Cardiac fibroblast (primary cell): ENCODE results near the gene DMRTB1.

Experiments
- DNase-seq, 2 donors: peaks; one replicate each; pipeline versions ENCODE4 v3.0.0 to v3.0.0-alpha.2; 2010; ENCODE audit warnings: low read depth in 2 of 2
- H3K4me3 ChIP-seq, 2 donors: replicated peaks in 1 of 2; 1 replicate in 1 of 2; 2 replicates in 1 of 2; pipeline ENCODE4 v1.5.1; 2011; ENCODE audit warnings: low read depth in 2 of 2, low read length in 2 of 2, mild to moderate bottlenecking in 2 of 2, moderate library complexity in 1 of 2
- CTCF ChIP-seq: IDR thresholded peaks from one replicate; pipeline ENCODE4 v1.5.1; 2011; ENCODE audit warnings: low read depth, mild to moderate bottlenecking, low read length, inconsistent platforms

Gene DMRTB1

DNA sequence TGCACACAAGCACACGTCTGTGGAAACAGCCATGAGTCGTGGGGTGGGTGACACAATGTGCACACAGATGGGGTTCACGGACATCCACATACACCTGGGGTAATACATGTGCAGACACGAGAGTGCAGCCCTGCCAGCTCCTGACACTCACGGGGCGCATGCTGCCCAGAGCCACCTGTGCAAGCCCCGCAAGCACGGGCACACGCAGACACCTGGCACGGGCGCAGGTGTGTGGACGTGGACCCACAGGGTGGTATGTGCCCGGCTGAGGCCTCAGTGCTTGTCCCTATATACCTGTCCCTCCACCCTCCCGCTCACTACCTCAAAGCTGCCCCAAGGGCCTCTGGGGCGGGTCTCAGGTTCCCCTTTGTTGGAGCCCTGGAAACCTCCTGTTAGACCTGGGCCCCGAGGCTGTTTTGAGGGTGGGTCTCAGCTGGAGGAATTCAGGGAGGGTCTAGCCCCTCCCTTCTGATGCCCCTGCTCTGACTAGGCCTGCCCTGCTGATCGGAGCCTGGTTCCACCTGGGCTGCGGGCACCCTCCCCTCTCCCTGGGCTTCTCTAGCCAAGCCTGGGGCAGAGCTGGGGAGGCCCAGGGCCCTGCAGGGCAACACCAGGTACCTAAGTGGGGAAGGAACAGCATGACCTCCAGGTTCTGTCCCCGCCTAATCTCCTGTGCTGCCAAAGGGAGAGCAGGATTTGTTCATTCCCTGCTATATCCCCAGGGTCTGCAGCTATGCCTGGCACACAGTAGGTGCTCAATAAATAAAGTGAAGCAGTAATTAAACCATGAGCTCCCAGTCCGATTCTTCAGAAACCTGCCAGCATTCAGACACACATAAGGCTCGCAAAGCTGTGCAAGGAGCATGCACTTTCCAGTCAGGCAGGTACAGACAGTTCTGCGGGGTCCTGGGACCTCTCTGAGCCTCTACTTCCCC is 49.1 kb downstream of the DMRTB1 start:
- no peak overlapping the region for H3K4me3 ChIP-seq
- DNase-seq = no peak
- TF ChIP-seq CTCF = no peak

DNA sequence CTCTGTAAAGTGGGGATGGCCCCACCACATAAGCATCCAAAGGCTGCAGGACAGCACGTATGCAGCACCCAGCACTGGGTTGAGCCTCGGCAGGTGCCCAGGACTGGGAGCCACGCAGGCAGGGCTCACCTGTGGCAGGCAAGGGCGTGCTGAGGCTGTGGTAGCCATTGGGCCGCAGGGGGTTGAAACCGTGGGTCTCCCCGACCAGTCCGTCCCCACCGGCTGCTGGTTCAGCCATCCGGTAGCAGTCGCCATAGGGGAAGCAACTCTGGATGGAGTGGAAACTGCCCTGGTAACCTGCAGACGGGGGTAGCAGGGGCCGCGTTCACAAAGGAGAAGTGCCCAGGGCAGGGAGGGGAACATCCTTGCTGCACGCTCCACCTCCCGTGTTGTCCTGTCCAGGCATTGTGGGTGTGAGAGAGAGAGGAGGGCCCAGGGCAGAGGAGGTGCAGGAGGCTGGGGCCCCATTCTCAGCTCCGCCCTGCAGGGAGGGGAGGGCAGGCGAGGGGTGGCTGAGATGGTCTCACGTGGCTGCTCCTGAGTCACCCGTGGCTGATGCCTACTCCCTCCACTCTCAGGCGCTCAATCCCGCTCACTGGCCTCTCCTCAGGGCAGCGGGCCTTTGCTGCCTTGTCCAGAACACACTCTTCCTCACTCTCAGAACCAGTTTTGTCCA is 49.9 kb downstream of the DMRTB1 start:
- H3K4me3 ChIP-seq = no peak overlapping the region
- no peak for TF ChIP-seq CTCF
- peak in 1 of 2 donors; percentile 29 for DNase-seq

GRCh38 chr1:53509775-53510174 is 50.6 kb downstream of the DMRTB1 start:
- no peak for DNase-seq
- no peak for TF ChIP-seq CTCF
- no peak overlapping the region for H3K4me3 ChIP-seq

DNA sequence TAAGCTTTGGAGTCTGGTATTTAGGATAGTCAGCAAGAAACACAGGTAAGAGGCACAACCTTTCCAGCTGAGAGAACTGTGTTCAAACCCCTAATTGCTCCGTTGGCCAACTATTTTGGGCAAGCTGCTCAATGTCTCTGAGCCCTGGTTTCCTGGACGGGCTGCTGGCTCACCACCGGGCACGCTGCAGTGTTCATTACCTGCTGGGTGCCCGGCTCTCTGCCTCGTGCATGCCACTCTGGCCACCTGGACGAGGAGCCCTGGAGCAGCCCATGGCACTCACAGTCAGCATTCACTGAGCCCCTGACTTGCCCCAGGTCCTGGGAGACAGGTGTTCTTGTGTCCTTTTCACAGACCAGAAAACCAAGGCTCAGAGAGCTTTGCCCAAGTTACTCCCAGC is 51.0 kb downstream of the DMRTB1 start:
- no peak overlapping the region for H3K4me3 ChIP-seq
- no peak for TF ChIP-seq CTCF
- no peak for DNase-seq

DNA sequence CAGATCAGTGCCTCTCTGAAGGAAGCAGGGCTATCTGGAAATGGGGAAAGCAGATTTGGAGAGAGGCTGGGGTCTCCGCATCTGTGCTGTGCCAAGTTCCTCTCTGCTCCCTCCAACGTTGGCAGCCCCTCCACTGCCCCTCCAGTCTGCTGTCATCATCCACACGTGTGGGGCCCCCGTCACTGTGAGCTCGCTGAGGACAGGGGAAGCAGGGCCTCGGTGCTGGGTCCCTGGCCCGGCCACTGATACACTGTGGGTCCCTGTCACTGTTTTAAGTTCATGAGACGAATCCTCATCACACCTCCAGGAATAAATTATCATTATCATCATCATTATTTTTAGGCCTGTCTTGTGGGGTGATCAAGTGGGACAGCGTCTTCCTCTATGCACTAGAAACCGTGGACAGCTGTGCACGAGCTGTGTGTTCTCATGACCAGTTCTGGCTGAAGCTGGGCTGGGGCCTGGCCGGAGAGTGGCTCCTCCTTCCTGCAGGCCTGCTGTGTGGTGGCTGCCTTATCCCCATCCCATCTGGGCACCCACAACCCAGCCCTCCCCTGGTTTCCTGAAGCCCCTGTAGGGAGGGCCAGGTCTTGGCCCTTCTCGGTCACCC is 52.2 kb downstream of the DMRTB1 start:
- DNase-seq = no peak
- H3K4me3 ChIP-seq = no peak overlapping the region
- no peak for TF ChIP-seq CTCF

DNA sequence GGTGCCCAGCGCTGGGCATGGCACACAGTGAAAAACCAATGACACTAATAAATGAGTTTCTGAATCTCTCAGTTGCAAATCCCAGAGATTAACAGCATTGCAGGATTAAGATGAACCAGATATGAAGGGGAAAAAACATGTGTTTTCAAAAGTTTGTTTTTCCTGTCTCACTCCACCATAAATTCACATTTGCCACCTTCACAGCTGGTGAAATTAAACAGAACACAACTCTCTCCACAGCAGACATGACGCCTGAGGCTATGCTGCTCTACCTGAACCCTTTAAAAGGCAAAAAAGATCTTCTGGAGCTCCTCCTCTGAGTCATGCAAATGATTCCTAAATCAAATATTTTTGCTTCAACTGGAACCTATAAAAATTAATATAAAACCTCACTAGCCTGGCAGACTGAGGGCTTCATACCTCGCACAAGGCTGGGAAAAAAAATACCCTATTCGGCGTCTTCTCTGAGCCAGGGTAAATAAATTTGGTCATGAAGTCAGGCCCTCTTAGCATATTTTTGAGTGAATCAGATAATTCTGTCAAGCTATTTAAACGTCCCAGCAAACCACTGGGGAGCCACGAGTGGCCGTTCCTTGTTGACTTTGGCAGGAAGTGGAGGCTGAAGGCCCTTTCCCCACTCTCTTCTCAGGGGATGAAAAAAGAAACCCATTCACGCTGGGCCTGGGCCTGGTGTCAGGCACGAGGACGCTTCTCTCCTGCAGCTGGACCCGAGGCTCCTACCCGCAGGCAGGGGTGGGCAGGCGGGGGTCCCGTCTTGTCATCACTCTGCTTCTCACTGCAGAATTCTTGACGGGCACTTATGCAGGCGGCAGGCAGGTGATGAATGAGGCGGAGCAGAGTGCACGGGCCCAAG is 53.0 kb downstream of the DMRTB1 start:
- peak; percentile 36 to 80 for DNase-seq
- no peak for TF ChIP-seq CTCF
- H3K4me3 ChIP-seq = no peak overlapping the region
